Measurements from ENCODE around the gene ZNF674. TPM values are rescaled to one million over a fixed set of nuclear protein-coding genes. Genes with fewer than 3 reads are reported as not detected.

The ZNF674 gene
- total RNA-seq, 2 donors from 2014 or later = 0.99 to 10.4 TPM

- ATAC-seq = no peak
- intact Hi-C loops (cut with DNase I) = no loop called here
- Histone ChIP-seq H3K9me3 (no peaks in the 10 kb centered on the region), H3K27ac (no peak overlapping the region), H3K27me3 (no peaks in the 10 kb centered on the region), H3K4me1 (no peaks in the 10 kb centered on the region), H3K4me3 (no peak overlapping the region), H3K36me3 (replicated peaks in 1 of 2; ENCODE audit: insufficient read depth in 1 of 2, low read depth in 2 of 2) (no peaks in the 10 kb centered on the region)
- no peak for DNase-seq
- TF ChIP-seq, protein P1, sequence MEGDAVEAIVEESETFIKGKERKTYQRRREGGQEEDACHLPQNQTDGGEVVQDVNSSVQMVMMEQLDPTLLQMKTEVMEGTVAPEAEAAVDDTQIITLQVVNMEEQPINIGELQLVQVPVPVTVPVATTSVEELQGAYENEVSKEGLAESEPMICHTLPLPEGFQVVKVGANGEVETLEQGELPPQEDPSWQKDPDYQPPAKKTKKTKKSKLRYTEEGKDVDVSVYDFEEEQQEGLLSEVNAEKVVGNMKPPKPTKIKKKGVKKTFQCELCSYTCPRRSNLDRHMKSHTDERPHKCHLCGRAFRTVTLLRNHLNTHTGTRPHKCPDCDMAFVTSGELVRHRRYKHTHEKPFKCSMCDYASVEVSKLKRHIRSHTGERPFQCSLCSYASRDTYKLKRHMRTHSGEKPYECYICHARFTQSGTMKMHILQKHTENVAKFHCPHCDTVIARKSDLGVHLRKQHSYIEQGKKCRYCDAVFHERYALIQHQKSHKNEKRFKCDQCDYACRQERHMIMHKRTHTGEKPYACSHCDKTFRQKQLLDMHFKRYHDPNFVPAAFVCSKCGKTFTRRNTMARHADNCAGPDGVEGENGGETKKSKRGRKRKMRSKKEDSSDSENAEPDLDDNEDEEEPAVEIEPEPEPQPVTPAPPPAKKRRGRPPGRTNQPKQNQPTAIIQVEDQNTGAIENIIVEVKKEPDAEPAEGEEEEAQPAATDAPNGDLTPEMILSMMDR (IDR thresholded peaks at IDR 0.05) = no peak
- TF ChIP-seq POLR2A (IDR thresholded peaks at IDR 0.05) = no peak
- 73 to 90% methylated on average over 3 of the region's 3 CpGs for WGBS, 2 donors
Observed at GRCh38 chrX:46459603-46460002, 85.6 kb downstream of the ZNF674 start.

- H3K27ac ChIP-seq = peak overlapping the region in 1 of 4 donors; percentile 6
- H3K27me3 ChIP-seq = no peaks in the 10 kb centered on the region
- WGBS, 2 donors = 76 to 94% methylated on average over 3 of the region's 3 CpGs
- intact Hi-C loops (cut with DNase I) = no loop called here
- ATAC-seq = peak; percentile 18
- no peak overlapping the region for H3K4me3 ChIP-seq
- no peaks in the 10 kb centered on the region for H3K9me3 ChIP-seq
- TF ChIP-seq, protein P1 (IDR thresholded peaks at IDR 0.05) = no peak
- DNase-seq = no peak
- H3K36me3 ChIP-seq (replicated peaks in 1 of 2; ENCODE audit: insufficient read depth in 1 of 2, low read depth in 2 of 2) = no peaks in the 10 kb centered on the region
- no peaks in the 10 kb centered on the region for H3K4me1 ChIP-seq
Observed at GRCh38 chrX:46456125-46456922, 88.9 kb downstream of the ZNF674 start.

Small RNA genes within 50 kb of the gene (small RNA-seq; reads per million reads assigned to genes)
- gene RF00017 (not detected), gene RNU6-50P (not detected)

Other genes starting within 250 kb of the ZNF674 start
- 1 to 10 TPM; 7.0 to 9.9 TPM for gene CHST7, start 28.3 kb upstream of the ZNF674 start, total RNA-seq
- 1 to 10 TPM; 6.2 to 7.6 TPM for gene SLC9A7, start 213.7 kb upstream of the ZNF674 start, total RNA-seq